ENCODE results near the gene CCDC50. TPM values are rescaled to one million over a fixed set of nuclear protein-coding genes. Genes with fewer than 3 reads are reported as not detected.

CCDC50 gene
- total and polyA plus RNA-seq, 2 of the 8 experiments (the other 6 are each of a cell fraction or from before 2014, with no cell fraction given) = 7.3 to 19.2 TPM

DNA sequence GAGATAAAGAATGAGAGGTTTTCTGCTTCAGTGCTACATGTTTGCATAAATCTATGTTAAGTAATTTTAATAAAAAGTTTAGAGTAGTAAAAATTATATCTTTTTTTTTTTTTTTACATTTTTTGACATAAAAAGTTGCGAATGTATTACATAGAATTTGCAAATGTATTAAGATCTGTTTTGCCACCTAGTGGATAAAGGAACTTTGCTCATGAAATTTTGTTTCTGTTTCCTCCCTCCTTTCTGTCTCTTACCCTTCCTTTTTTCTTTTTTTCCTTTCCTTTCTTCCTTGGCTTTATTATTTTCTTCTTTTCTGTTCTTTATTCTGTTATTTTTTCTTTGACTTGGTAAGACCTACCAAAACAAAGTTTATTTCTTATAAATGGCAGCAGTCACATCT, 59.6 kb downstream of the CCDC50 start:
- H4K8ac ChIP-seq (ENCODE audit: extremely low read depth, insufficient read depth, low read length) = no peak overlapping the region
- no peak overlapping the region for H3K56ac ChIP-seq (replicated peaks; ENCODE audit: insufficient read length, low read depth, low read length)
- H3K9ac ChIP-seq (replicated peaks in 1 of 4; ENCODE audit: extremely low read depth in 1 of 4, low read depth in 3 of 4, low read length in 3 of 4) = no peak overlapping the region
- no peaks in the 10 kb centered on the region for H3K79me1 ChIP-seq (ENCODE audit: low read depth, low read length)
- no peaks in the 10 kb centered on the region for H4K20me1 ChIP-seq (replicated peaks in 1 of 2; ENCODE audit: control insufficient read depth in 1 of 2, insufficient read depth in 2 of 2, low read length in 2 of 2)
- FAIRE-seq = no peak
- no peak overlapping the region for H3K27ac ChIP-seq (ENCODE audit: low read depth, low read length)
- no peak overlapping the region for H2BK120ac ChIP-seq (replicated peaks; ENCODE audit: low read depth, low read length)
- no peak overlapping the region for H3K4me3 ChIP-seq (ENCODE audit: extremely low read depth in 1 of 4, insufficient read depth in 2 of 4, low read depth in 3 of 4, low read length in 4 of 4)
- no peak overlapping the region for H3K4ac ChIP-seq (replicated peaks; ENCODE audit: insufficient read length, low read depth, low read length)
- no peak overlapping the region for H2AK5ac ChIP-seq (ENCODE audit: low read depth, low read length)
- ChIA-PET POLR2A (ENCODE audit: partially characterized antibody) (no interaction called here), CTCF (ENCODE audit: partially characterized antibody) (no interaction called here)
- H3K27me3 ChIP-seq (replicated peaks in 1 of 4; ENCODE audit: control insufficient read depth in 3 of 4, extremely low read depth in 1 of 4, insufficient read depth in 3 of 4, low read length in 3 of 4) = no peaks in the 10 kb centered on the region
- H2BK15ac ChIP-seq (ENCODE audit: low read length) = no peak overlapping the region
- no peak for TF ChIP-seq CBX5 (IDR thresholded peaks at IDR 0.05; ENCODE audit: low read depth, low read length)
- TF ChIP-seq BCL11A (IDR thresholded peaks at IDR 0.05; ENCODE audit: low read depth in 2 of 2, low read length in 2 of 2) = no peak
- TF ChIP-seq RAD21 (IDR thresholded peaks at IDR 0.05 in 1 of 2, conservative IDR thresholded peaks at IDR 0.05 in 1 of 2; ENCODE audit: low read depth in 2 of 2, low read length in 2 of 2) = 0 out of 4 replicates have a peak, but pooled peaks of 1 of the 2 experiments have one; percentile 5
- TF ChIP-seq JUND (IDR thresholded peaks at IDR 0.05; ENCODE audit: low read length) = no peak
- no peak for TF ChIP-seq RXRA (IDR thresholded peaks at IDR 0.05; ENCODE audit: insufficient read depth, low read depth, low read length)
- TF ChIP-seq KDM4A (IDR thresholded peaks at IDR 0.05; ENCODE audit: low read depth, low read length, severe bottlenecking) = no peak
- no peak for TF ChIP-seq PHF8 (conservative IDR thresholded peaks at IDR 0.05; ENCODE audit: low read depth, low read length)
- H4K5ac ChIP-seq (ENCODE audit: insufficient read length, low read depth, low read length) = no peak overlapping the region
- no peaks in the 10 kb centered on the region for H3K36me3 ChIP-seq (ENCODE audit: control insufficient read depth in 2 of 4, insufficient read depth in 4 of 4, low read length in 3 of 4)
- no peak overlapping the region for H3K18ac ChIP-seq (ENCODE audit: extremely low read depth, low read length)
- H3K9me3 ChIP-seq (ENCODE audit: insufficient read depth in 2 of 2, low read depth in 1 of 2, low read length in 1 of 2) = no peaks in the 10 kb centered on the region
- no peak overlapping the region for H2BK12ac ChIP-seq (ENCODE audit: low read depth, low read length)
- no peak overlapping the region for H2BK5ac ChIP-seq (ENCODE audit: low read depth, low read length)
- no peak overlapping the region for H2AFZ ChIP-seq (ENCODE audit: low read length)
- no peak overlapping the region for H3K23ac ChIP-seq (ENCODE audit: insufficient read length)
- H2BK20ac ChIP-seq (ENCODE audit: low read length) = no peak overlapping the region
- 86% methylated on average over 1 of the region's 1 CpG; no CpG with 5 or more reads in 1 of the 2 experiments for WGBS, 2 experiments (ENCODE audit: extremely low coverage in 1 of 2, insufficient coverage in 1 of 2, insufficient read length in 1 of 2, insufficient replicate concordance in 2 of 2, low coverage in 1 of 2, low lambda C conversion rate in 2 of 2, missing lambda C conversion rate in 1 of 2)
- peaks cover 0 to 9% (median 0%) of the 10 kb centered on the region in 4 experiments; a peak in 1 of 7 replicates for H3K4me1 ChIP-seq (replicated peaks in 1 of 4; ENCODE audit: control insufficient read depth in 3 of 4, insufficient read depth in 4 of 4, low read length in 3 of 4)
- no peak overlapping the region for H3K14ac ChIP-seq (ENCODE audit: insufficient read length)
- no peak for DNase-seq (ENCODE audit: low read depth in 1 of 2, low spot score in 2 of 2)
- no peak overlapping the region for H3K4me2 ChIP-seq (ENCODE audit: insufficient read depth in 1 of 2, low read depth in 2 of 2, low read length in 2 of 2)
- no peaks in the 10 kb centered on the region for H3K79me2 ChIP-seq (ENCODE audit: control insufficient read depth in 1 of 2, insufficient read depth in 2 of 2, low read length in 2 of 2)
- no peak overlapping the region for H4K91ac ChIP-seq (replicated peaks; ENCODE audit: insufficient read length, low read length)
- H3K23me2 ChIP-seq (ENCODE audit: low read depth, low read length) = no peaks in the 10 kb centered on the region

All from H1 (cell line).